HL-60/S4 (cell line): Measurements from ENCODE around the gene IAPP.
"Not testable (repeated sequence)": the region's sequence is repeated elsewhere in the genome, so short reads cannot be mapped to it uniquely, and the experiment has no call there.

Experiments
- in situ Hi-C: fragments of 300-500 bp; cut with MboI; formaldehyde crosslinking; loops from 2 replicates; pipeline ENCODE4 v1.14.3; 2022; ENCODE audit warnings: low sequenced_read_pairs

The IAPP gene

DNA sequence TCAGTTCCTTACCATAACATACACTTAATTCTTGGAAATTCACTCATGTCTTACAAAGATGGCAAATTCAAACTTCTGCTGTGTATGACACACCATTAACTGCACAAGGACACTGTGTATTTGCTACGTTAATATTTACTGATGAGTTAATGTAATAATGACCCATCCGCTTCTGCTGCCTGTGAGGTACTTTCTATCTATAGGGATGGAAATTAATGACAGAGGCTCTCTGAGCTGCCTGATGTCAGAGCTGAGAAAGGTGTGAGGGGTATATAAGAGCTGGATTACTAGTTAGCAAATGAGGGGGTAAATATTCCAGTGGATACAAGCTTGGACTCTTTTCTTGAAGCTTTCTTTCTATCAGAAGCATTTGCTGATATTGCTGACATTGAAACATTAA is at the start of gene IAPP:
Gene IAPP, plus strand, starts transcription at position 301 of the 400 bp plus-strand sequence. CDS start 450 bp downstream, outside the sequence.
- in situ Hi-C loops: no loop called here

DNA sequence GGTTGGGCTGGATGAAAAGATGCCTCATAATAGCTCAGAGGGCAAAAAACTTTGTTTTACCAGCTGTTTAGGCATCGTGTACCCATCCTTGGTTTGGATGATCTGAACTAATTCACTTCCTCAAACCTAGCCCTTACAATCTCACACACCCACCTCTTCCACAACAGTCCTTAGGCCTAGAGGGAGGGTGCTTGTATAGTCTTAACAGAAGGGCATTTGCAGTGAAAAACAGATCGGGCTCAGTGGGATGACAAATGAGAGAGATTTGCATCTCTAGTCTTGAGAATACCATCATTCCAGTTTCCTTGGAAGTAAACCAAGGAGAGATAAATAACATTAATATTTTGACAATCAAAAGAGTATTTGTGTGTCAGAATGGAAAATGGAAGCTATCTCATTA is 49.0 kb upstream of the IAPP start:
- in situ Hi-C loops: no loop called here

DNA sequence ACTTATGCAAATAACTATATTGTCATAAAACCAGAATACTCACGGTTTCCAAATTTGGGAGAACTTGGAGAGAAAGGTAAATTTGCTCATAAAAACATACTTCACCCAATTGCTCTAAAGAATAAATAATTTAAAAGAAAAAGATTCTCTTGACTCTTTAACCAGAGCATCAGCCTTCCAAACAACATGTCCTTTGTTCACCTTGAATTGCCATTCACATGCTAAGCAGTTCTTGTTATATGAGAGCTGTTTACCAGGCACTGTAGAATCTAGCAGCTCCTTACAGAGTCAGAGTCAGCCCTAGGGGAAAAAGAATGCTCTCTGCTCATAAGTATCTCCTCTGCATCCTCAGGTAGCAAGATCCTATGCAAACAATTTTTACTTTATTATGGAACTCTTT is 48.2 kb upstream of the IAPP start:
- in situ Hi-C loops: no loop called here

DNA sequence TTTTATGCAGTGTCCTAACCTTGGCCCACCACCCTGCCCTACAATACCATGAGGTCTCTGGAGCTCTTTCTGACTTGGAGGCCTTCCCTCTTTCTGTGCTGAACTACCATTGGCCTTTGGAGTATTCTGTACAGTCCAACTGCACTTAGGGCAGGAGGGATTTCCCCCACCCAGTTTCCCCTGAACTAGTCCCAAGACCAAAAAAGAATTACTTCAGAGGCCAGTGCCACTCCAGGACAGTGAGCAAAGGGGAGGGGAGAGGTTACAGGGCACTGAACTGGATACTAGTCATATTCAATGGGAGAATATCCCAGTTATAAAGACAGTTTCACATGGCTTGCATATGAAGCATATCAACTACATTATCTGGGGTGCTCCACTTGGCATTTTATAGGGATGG is 44.1 kb upstream of the IAPP start:
- in situ Hi-C loops: no loop called here

DNA sequence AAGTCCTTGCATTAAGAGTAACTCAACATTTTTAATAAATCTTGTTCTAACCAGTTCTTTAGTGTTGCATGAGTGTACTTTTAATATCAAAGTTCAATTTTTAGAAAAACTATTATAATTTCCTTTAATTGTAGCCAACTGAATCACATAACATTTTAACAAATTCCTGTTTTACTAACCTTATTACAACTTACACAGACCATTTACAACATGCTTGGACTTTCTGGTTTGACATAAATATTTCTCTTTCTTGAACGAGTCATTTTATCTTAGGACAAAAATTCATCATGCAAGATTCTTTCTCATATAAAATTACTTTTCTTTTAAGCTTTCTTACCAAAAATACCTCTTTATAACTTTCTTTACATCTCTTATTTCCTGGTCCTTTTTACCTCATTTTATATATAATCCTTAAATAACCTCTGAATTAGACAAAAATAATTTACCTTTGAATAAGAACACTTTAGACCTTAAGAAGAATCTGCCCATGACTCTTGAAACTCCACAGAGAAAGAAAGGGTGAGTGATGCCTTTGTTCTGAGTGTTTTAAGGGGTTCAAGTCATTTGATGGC is 41.9 kb upstream of the IAPP start:
- in situ Hi-C loops: no loop called here

DNA sequence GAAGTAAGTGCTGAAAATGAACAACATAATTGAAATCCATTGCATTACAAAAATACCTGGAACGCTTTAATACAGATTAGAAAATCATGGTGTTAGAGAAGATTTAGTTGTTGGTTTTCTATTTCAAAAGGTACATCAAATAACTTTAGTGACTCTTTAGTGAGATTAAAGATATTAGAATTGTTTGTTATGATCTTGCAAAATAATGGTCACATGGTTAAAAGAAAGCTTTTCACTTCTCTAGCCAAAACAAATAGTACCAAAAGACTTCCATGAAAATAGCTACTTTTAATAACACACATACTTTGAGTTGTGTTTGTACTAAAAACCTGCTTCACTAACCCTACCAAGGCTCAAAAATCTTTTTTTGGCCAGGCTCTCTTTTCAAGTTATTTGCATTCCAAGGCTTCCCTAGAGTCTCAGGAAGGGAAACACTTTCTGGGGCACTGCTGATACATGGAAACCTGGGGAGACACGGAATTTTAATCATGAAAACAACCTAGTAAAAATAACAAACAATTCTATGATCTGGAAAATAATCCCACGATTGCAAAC is 37.9 kb upstream of the IAPP start, which contains the start of gene SLCO1A2:
Gene SLCO1A2, minus strand, starts transcription at position 147 of the 555 bp plus-strand sequence. CDS start 270 bp downstream, outside the sequence.
- in situ Hi-C loops: no loop called here

DNA sequence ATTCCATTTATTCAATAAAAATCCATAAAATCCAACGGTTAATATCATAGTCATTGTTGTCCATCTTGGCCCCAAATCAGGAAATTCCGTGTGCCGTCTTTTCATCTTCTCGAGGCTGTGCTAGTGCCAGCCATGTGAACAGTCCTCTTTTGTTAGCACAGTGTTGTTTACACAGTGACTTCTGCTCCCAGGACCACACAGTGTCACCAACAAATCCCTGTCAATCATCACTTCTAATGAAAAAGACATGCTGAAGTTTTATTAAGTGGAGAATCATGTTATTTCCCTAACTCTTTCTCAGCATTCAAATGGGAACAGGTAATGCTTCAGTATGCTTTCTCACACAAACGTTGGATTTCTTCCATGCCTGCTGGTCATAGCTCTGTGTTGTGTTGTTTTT is 36.0 kb upstream of the IAPP start:
- in situ Hi-C loops: no loop called here

DNA sequence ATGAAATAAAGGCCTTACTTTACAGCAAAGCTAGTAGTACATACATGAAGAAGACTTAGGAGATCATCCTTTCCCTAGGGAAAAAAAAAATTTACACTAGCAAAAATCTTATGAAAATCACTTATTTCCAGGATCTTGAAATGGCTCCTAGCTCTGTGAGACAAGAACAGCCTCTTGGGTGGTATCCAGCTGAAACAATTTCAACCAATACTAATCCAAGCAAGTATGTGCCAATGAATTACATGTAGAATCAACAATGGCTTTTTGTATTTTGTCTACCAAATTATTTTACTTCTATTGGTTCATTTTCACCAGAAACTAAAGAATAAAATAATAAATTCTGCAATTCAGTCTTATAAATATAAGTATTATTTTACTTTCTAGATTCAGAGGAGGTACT is 35.2 kb upstream of the IAPP start:
- in situ Hi-C loops: no loop called here

DNA sequence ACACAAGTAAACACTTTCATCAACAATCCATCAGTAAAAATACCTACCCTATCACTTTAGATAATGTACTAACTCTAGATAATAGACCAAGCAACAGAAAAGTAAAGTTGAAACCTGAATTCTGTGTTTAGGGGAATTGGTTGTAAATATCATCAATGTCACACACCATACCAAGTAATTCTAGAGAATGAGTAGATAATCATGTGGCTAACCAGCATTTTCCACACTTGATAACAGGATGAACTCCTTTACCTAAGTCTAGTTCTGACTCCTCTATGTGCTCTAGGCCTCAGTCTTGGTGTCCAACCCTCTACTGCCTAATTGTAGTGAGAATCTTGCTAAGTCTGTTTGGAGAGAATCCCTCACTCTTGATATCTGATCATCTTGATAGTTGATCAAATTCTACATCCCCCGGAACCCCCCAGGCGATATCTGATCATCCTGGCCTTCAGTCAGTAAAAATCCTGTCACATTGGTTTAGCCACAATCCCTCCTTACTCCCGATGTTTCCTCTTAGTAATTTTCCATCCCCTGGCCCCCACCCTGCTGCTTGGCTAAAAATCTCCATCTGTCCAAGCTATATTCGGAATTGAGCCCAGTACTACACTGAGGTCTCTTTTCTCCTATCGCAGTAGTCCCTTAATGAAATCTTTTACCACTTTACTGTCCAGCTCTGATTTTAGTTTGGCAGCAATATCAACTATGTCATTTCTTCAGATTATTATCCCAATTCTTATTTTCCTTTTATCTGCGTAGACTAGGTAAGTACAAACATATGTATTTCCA is 34.5 kb upstream of the IAPP start:
- in situ Hi-C loops: no loop called here

DNA sequence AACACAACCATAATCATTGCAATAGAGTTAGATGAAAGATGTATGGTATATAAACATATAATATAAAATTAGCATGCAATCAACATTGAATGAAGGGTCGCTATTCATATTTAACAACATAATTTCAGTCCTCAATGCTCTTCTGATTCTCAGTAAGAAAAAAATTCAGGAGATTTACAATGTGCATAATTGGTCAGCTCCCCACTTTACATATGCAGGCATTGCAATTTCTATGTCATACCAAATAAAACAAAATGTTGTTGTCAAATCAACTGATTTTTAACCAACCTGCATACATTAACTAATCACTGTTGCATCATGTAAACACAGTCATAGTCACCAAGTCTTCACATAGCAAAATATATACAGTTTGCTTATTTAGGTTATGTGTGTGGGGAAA is 32.8 kb upstream of the IAPP start:
- in situ Hi-C loops: no loop called here

DNA sequence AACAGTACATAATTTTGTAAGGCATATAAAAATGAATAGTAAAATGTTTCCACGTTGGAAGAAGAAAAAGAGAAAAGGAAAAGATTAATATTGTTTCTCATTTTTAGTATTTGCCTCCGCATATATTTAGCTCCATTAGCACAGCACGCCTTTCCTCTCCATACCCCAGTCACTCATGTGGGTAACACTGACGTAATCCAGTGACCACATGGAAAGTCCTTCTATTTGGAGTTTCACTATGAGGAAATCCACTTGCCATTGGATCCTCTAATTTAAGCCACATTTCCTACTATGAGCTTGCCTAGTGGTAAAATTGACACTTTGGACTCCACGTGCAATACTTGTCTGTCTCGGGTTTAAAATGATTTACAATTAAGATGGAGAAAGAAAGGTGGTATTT is 32.3 kb upstream of the IAPP start:
- in situ Hi-C loops: no loop called here

DNA sequence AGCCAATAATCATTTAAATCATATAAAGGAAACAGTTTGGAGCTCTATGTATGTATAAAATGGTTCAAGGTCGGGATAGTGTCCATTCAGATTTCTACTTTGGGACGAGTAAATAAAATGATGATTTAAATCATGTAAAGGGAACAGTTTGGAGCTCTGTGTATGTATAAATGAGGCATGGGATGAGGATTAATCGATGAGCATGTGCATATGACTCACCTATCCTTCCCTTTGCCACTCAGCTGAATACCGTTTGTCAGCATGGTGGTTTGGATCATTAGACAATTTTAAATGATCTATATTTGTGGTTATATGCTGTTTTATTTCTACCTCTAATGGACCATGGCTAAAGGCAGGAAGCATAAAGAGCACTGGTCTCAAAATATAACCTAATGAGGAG is 30.9 kb upstream of the IAPP start:
- in situ Hi-C loops: no loop called here

DNA sequence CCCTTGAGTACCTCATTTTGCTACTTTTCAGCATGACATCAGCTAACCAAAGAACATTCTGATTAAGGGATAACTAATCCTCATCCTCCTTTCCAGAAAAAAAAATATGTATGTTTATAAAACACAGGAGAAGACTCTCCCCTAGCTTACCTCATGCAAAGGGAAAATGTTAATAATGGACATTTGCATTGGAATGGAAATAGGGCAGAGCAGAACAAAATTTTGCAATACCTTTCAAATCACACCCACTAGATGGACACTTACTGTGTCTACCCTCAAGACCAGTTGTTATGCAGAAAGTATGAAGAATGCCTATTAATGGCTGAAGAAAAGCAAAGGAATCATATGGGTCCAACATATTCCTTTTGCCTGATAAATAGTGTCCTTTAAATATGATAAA is 29.1 kb upstream of the IAPP start:
- in situ Hi-C loops: no loop called here

DNA sequence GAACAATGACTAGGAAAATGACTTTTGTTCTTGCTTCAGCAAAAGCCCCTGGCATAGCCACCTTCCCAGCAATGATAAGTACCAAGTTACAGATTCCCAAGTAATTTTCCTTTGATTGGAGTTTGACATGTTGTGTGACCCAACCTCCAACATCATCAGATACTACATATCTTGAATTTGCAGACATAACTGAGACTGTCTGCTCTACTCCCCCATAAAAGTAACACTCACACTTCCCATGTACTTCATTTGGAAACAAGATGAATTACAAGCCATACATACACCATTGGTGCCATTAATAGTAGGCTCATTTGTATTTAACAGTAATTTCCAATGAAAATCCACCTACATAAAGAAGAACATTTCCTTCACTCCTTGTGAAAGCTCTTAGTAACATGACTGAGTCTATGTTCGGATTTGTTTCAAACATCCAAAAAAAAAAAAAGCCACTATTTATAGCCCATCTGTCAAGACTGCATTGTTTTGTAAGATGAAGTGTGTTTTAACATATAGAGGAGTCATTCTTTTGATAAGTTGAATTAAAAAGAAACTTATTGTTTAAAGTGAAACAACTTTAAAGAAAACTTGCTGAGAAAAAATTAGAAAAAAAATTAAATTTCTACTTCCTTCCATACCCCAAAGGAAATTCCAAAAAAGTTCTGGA is 26.0 kb upstream of the IAPP start:
- in situ Hi-C loops: no loop called here

DNA sequence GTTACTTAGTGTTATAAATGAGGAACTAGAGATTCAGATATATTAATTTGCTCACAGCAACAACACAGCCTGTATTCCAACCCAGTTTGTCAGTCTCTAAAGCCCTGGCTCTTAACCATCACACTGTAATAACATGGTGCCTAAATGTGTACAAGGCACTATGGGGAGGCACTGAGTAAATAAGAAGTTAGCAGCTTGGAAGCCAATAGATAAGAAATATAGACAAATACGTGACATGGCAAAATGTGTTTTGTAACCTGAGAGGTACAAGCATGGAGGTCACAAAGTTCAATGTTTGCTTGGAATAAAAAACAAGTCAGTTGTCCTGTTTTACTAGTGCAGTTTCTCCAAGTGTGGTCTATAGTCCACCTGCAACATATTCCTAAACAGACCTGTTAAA is 21.7 kb upstream of the IAPP start:
- in situ Hi-C loops: no loop called here

DNA sequence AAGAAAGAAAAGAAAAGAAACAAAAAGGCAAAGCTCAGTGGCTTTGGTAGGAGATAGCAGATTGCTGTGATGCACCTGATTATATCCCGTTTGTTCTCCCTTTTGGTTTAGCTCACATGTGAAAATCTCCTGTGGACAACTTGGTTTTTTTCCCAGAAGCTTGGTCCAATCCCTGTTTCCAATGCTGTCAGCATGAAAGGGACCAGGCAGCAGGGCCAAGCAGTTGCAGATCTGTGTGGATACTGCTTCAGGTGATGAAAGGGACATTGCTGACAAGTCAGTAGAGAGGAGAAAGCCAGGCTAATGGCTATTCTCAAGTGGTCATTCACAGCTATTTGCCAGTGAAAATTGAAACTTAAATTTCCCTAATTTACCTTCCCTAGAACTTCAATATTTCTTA is 19.2 kb upstream of the IAPP start:
- in situ Hi-C loops: no loop called here

DNA sequence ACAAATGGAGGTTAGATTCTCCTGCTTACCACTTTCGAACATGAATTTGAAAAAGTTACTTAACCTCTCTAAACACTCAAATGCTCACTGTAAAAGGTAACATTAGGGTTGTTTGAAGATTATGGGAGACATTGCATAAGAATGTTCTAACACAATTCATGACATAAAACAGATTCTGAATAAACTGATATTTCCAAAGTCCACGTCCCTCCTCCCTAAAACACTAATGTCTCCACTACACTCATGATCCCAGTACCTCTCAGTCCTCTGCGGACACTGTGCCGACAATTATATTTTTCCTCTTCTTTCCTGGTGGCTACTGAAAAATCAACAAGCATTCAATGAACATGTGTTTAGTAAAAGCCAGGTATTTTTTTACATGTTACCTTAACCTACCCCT is 18.8 kb upstream of the IAPP start:
- in situ Hi-C loops: no loop called here

DNA sequence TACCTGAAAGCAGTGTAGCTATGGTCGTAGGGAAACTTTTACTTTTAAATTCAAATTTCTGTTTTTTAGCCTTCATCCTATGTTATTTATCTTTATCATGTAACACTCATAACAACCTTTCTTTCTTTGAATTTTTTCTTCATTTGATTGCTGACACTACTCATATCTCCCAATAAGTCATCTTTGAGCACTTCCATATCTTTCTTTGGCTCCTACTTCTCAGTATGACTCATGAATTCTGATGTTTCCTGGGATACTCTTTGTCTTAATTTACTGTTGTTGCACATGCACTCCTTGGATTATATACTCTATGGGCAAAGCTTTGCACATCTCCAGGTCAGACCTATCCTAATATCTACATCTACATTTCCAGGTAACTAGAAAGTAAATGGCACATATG is 18.1 kb upstream of the IAPP start:
- in situ Hi-C loops: no loop called here

DNA sequence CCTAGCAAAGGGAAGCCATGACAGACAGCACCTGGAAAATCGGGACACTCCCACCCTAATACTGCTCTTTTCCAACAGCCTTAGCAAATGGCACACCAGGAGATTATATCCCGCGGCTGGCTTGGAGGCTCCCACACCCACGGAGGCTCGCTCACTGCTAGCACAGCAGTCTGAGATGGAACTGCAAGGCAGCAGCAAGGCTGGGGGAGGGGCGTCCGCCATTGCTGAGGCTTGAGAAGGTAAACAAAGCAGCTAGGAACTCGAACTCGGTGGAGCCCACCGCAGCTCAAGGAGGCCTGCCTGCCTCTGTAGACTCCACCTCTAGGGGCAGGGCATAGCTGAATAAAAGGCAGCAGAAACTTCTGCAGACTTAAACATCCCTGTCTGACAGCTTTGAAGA is 12.1 kb upstream of the IAPP start:
- in situ Hi-C loops: not testable (repeated sequence)

DNA sequence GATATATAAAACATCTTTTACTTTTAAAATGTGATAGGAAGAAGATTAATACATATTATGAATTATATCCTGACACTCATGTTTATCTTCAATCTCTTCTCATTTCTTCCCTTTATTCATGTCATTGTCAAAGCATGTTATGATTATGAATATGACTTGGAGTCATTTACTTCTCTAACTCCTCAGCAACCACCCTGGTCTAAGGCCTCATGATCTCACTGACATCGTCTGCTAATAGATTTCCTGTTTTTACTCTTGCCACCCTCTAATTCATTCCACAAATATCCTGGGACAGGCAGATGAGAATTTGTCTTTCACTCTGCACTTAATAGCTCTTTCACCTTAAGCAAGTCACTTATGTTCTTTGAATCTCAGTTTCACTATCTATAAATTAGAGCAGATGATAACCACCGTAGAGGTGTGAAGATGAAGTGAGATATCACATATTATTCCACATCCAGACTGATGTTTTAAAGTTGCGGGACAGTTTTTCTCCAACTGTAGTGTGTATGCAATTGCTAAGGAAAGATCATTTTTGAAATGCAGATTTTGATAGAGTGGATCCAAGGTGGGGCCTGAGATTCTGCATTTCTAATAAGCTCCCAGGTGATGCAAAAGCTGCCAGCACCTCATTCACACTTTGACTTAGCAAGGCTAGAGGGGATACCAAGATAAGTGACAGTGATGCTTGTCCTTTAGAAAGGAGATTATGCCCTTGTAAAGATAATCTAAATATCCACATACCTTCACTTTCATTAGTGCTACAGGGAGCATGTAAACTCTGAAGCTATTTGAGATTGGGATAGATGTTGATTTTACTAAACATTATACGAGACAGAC is 3.3 kb upstream of the IAPP start:
- in situ Hi-C loops: no loop called here

DNA sequence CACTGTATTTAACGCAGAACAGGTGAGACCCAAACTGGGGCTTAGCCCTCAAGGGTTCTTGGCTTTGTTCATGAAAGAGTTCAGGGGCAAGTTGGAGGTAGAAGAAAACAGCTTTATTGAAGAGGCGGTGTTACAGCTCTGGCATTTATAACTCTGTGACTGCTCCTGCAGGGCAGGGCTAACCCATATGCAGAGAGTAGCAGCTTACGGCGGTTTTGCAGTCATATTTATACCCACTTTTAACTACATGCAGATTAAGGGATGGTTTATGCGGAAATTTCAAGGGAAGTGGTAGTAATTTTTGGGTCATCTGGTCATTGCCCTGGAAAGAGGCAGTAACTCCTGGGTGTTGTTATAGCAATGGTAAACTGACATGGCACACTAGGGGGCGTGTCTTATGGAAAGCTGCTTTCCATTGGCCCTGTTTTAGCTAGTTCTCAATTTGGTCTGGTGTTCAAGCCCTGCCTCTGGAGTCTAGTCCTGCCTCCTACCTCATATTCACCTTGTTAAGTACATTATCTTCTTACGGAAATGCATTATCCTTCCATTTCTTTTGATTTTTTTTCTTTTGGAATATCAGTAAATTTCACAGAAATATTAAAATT is 1.8 kb upstream of the IAPP start:
- in situ Hi-C loops: no loop called here
